ENCODE data around the gene RASD2. TPM values are rescaled to one million over a fixed set of nuclear protein-coding genes. Genes with fewer than 3 reads are reported as not detected.

Gene RASD2
- total RNA-seq, 1 experiment from 2014 or later, result 0.42 TPM

GRCh38 chr22:35521358-35522224, 19.0 kb upstream of the RASD2 start:
- Histone ChIP-seq H3K18ac (ENCODE audit: insufficient read length, low read depth, low read length) (no peak overlapping the region), H3K9me3 (ENCODE audit: control insufficient read depth, low read depth, low read length) (no peaks in the 10 kb centered on the region), H3T11ph (ENCODE audit: low read length) (no peak overlapping the region), H3K9ac (ENCODE audit: extremely low read depth, insufficient read length, low read length) (no peak overlapping the region), H3K14ac (ENCODE audit: insufficient read depth, low read length) (no peak overlapping the region), H3K56ac (ENCODE audit: insufficient read length, low read depth, low read length) (no peak overlapping the region), H2BK12ac (ENCODE audit: insufficient read length, low read depth, low read length) (no peak overlapping the region), H4K8ac (replicated peaks; ENCODE audit: insufficient read length, low read depth, low read length) (no peak overlapping the region), H4K5ac (ENCODE audit: insufficient read length, low read depth, low read length) (no peak overlapping the region), H4K91ac (ENCODE audit: insufficient read length, low read depth, low read length) (no peak overlapping the region), H4K20me1 (ENCODE audit: control insufficient read depth, insufficient read depth, insufficient read length) (no peaks in the 10 kb centered on the region), H3K4me1 (ENCODE audit: insufficient read depth, low read length) (no peaks in the 10 kb centered on the region), H2BK120ac (ENCODE audit: low read depth, low read length, poor library complexity, severe bottlenecking) (no peak overlapping the region), H3K79me1 (ENCODE audit: insufficient read depth, low read depth, low read length, poor library complexity, severe bottlenecking) (no peaks in the 10 kb centered on the region), H2AFZ (ENCODE audit: low read length) (no peak overlapping the region), H3K79me2 (ENCODE audit: insufficient read depth, low read length) (no peaks in the 10 kb centered on the region), H3K4ac (ENCODE audit: low read depth, low read length) (no peak overlapping the region), H2AK5ac (ENCODE audit: insufficient read length, low read length) (no peak overlapping the region), H3K27ac (ENCODE audit: insufficient read length, low read depth, low read length) (no peak overlapping the region), H3K23me2 (ENCODE audit: insufficient read length, low read depth, low read length, poor library complexity, severe bottlenecking) (no peaks in the 10 kb centered on the region), H3K27me3 (ENCODE audit: insufficient read depth, low read length) (no peaks in the 10 kb centered on the region), H3K4me2 (ENCODE audit: insufficient read depth, insufficient read length, low read length) (no peak overlapping the region), H2BK15ac (ENCODE audit: low read depth, low read length) (no peak overlapping the region), H3K23ac (ENCODE audit: insufficient read length, low read depth, low read length) (no peak overlapping the region), H2BK20ac (ENCODE audit: low read depth, low read length, poor library complexity, severe bottlenecking) (no peak overlapping the region), H2BK5ac (ENCODE audit: insufficient read length, low read length) (no peak overlapping the region)
- Mint-ChIP-seq H3K27me3 (ENCODE audit: low read depth) (peaks cover 28% of the 10 kb centered on the region), H3K9me3 (no peaks in the 10 kb centered on the region), H3K4me3 (no peak overlapping the region), H3K27ac (no peak overlapping the region), H3K4me1 (peaks cover 12 to 26% of the 10 kb centered on the region in 2 experiments), H3K36me3 (ENCODE audit: insufficient read depth in 1 of 3, low read depth in 3 of 3) (no peaks in the 10 kb centered on the region; a peak in 1 of 7 replicates)
- TF ChIP-seq, protein P1, sequence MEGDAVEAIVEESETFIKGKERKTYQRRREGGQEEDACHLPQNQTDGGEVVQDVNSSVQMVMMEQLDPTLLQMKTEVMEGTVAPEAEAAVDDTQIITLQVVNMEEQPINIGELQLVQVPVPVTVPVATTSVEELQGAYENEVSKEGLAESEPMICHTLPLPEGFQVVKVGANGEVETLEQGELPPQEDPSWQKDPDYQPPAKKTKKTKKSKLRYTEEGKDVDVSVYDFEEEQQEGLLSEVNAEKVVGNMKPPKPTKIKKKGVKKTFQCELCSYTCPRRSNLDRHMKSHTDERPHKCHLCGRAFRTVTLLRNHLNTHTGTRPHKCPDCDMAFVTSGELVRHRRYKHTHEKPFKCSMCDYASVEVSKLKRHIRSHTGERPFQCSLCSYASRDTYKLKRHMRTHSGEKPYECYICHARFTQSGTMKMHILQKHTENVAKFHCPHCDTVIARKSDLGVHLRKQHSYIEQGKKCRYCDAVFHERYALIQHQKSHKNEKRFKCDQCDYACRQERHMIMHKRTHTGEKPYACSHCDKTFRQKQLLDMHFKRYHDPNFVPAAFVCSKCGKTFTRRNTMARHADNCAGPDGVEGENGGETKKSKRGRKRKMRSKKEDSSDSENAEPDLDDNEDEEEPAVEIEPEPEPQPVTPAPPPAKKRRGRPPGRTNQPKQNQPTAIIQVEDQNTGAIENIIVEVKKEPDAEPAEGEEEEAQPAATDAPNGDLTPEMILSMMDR (conservative IDR thresholded peaks at IDR 0.05), result no peak
- no peak for DNase-seq
- no CpG with 5 or more reads among the region's 16 CpGs for WGBS (ENCODE audit: extremely low coverage, insufficient read length, low lambda C conversion rate)
